Measurements from ENCODE around the gene CUX1. TPM values are rescaled to one million over a fixed set of nuclear protein-coding genes. Genes with fewer than 3 reads are reported as not detected.

CUX1 gene
- total RNA-seq, 1 donor from 2014 or later: 66.4 TPM

DNA sequence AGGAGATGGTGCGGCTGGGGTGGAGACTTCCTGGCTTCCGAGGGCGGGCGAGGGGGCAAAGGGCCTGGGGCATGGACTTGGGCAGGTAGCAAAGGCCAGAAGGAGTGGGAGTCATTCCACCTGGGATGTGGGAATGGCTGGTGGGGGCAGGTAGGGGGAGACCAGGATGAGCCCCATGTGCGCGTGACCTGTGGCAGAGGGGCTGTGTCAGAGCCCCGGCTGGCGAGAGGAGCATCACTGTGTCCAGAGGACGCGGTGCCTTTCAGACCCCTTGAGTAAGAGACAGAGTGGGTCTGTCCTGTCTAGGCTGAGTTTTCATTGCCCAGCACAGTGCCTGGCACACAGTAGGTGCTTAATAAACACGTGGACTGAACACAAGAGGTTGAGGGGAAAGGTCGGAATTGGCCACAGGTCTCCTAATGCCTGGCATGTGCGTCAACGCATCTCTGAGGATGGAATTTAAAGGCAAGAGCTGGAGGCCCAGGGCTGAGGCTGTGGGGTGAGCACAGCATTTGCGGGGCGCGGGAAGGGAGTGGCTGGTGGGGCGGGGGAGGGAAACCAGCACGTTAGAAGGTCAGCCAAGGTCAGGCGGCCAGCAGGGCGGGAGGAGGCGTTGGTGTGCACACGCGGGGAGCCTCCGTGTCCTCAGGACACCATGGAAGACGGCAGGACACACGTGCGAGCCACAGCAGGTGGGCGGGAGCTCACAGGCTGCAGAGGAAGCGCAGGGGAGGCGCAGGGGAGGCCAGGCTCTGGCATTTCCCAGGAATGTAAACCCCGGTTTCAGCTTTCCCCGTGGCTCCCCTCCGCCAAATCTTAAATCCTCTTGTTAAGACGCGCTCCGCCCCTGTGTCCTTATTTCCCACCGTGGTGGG is 51.8 kb downstream of the CUX1 start:
- H3K4me1 ChIP-seq: peaks cover 23% of the 10 kb centered on the region
- peaks cover 20% of the 10 kb centered on the region for H3F3A ChIP-seq (ENCODE audit: low read depth)
- H3K4me3 Mint-ChIP-seq: peak overlapping the region; percentile 60
- H3K9me3 ChIP-seq (ENCODE audit: low read depth): no peaks in the 10 kb centered on the region
- H3K79me2 ChIP-seq (ENCODE audit: low read depth): peaks cover 100% of the 10 kb centered on the region
- peaks cover 8% of the 10 kb centered on the region for H3K36me3 Mint-ChIP-seq
- no peak for TF ChIP-seq EZH2 (IDR thresholded peaks at IDR 0.05)
- TF ChIP-seq EZH2phosphoT487 (IDR thresholded peaks at IDR 0.05): no peak
- no peak for TF ChIP-seq CTCF (IDR thresholded peaks at IDR 0.05)
- H2AFZ ChIP-seq (replicated peaks): no peak overlapping the region
- H3K4me1 Mint-ChIP-seq: peaks cover 44% of the 10 kb centered on the region
- no peaks in the 10 kb centered on the region for H3K27me3 Mint-ChIP-seq (ENCODE audit: insufficient read depth, low read depth)
- no peak overlapping the region for H3K4me3 ChIP-seq
- DNase-seq (ENCODE audit: low spot score): peak; percentile 82
- H4K20me1 ChIP-seq (ENCODE audit: low read depth): peaks cover 98% of the 10 kb centered on the region
- peak overlapping the region; percentile 62 for H3K27ac Mint-ChIP-seq
- no peaks in the 10 kb centered on the region for H3K36me3 ChIP-seq
- peak overlapping the region; percentile 59 for H3K4me2 ChIP-seq
- no peaks in the 10 kb centered on the region for H3K9me3 Mint-ChIP-seq
- H3K27ac ChIP-seq: peak overlapping the region; percentile 59
- H3K9ac ChIP-seq: no peak overlapping the region
- H3K27me3 ChIP-seq: no peaks in the 10 kb centered on the region

DNA sequence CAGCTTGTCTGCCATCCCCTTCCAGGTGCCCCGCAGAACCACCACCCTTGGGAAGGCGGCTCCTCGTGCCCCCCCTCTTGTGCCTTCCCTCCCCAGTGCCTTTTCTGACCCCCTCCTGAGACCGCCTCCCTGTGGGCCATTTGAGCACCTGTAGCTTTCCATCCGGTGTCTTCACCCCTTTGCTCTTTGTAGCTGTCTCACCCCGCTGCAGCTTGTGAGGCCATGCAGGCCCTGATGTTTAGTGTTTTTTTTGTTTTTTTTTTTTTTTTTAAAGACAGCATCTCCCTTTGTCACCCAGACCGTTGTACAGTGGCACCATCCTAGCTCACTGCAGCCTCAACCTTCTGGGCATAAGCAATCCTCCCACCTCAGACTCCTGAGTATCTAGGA is 52.5 kb downstream of the CUX1 start:
- peak overlapping the region; percentile 62 for H3K27ac Mint-ChIP-seq
- Histone ChIP-seq H3K4me1 (peaks cover 29% of the 10 kb centered on the region), H3F3A (ENCODE audit: low read depth) (peaks cover 20% of the 10 kb centered on the region), H3K9me3 (ENCODE audit: low read depth) (no peaks in the 10 kb centered on the region), H2AFZ (replicated peaks) (no peak overlapping the region), H3K9ac (no peak overlapping the region), H3K4me3 (no peak overlapping the region), H3K79me2 (ENCODE audit: low read depth) (peaks cover 100% of the 10 kb centered on the region), H3K27ac (peak overlapping the region; percentile 59), H4K20me1 (ENCODE audit: low read depth) (peaks cover 98% of the 10 kb centered on the region), H3K4me2 (peak overlapping the region; percentile 59), H3K36me3 (no peaks in the 10 kb centered on the region), H3K27me3 (no peaks in the 10 kb centered on the region)
- H3K4me3 Mint-ChIP-seq: peak overlapping the region; percentile 60
- TF ChIP-seq EZH2 (IDR thresholded peaks at IDR 0.05) (no peak), EZH2phosphoT487 (IDR thresholded peaks at IDR 0.05) (no peak), CTCF (IDR thresholded peaks at IDR 0.05) (no peak)
- peaks cover 50% of the 10 kb centered on the region for H3K4me1 Mint-ChIP-seq
- no peaks in the 10 kb centered on the region for H3K27me3 Mint-ChIP-seq (ENCODE audit: insufficient read depth, low read depth)
- peaks cover 8% of the 10 kb centered on the region for H3K36me3 Mint-ChIP-seq
- DNase-seq (ENCODE audit: low spot score): no peak
- no peaks in the 10 kb centered on the region for H3K9me3 Mint-ChIP-seq

- Histone ChIP-seq H3K27ac (peak overlapping the region; percentile 62), H3K27me3 (no peaks in the 10 kb centered on the region), H3K4me1 (peaks cover 33% of the 10 kb centered on the region)
Observed at GRCh38 chr7:101870361-101871062, 53.1 kb downstream of the CUX1 start.

More at GRCh38 chr7:101870361-101871062, 53.1 kb downstream of the CUX1 start:
- Mint-ChIP-seq H3K4me1 (peaks cover 55% of the 10 kb centered on the region), H3K9me3 (no peaks in the 10 kb centered on the region), H3K4me3 (peak overlapping the region; percentile 47), H3K27ac (peak overlapping the region; percentile 62), H3K27me3 (ENCODE audit: insufficient read depth, low read depth) (no peaks in the 10 kb centered on the region), H3K36me3 (peaks cover 3% of the 10 kb centered on the region)
- Histone ChIP-seq H3K9ac (no peak overlapping the region), H3K36me3 (no peaks in the 10 kb centered on the region), H3K79me2 (ENCODE audit: low read depth) (peaks cover 100% of the 10 kb centered on the region), H4K20me1 (ENCODE audit: low read depth) (peaks cover 98% of the 10 kb centered on the region), H3K4me2 (peak overlapping the region; percentile 59), H3K9me3 (ENCODE audit: low read depth) (no peaks in the 10 kb centered on the region), H3K4me3 (no peak overlapping the region), H3F3A (ENCODE audit: low read depth) (peaks cover 20% of the 10 kb centered on the region), H2AFZ (replicated peaks) (no peak overlapping the region)
- DNase-seq (ENCODE audit: low spot score): peak; percentile 39
- TF ChIP-seq CTCF (IDR thresholded peaks at IDR 0.05) (peak; percentile 29), EZH2phosphoT487 (IDR thresholded peaks at IDR 0.05) (no peak)

Measured in neural progenitor cell (in vitro differentiated cells).